ENCODE results near the gene ZBTB39.

The ZBTB39 gene

GRCh38 chr12:57008178-57008577 lies 1.8 kb upstream of the ZBTB39 start:
- no peaks in the 10 kb centered on the region for H3K9me2 ChIP-seq (replicated peaks; ENCODE audit: insufficient read depth, low read length)
- H3K36me3 ChIP-seq (ENCODE audit: low read length): no peaks in the 10 kb centered on the region
- H3K27me3 ChIP-seq (ENCODE audit: low read length): no peaks in the 10 kb centered on the region
- no peak overlapping the region for H3K27ac ChIP-seq (ENCODE audit: low read depth, low read length)
- peaks cover 7% of the 10 kb centered on the region; the same call in 1 of the 2 replicates for H3K79me2 ChIP-seq (ENCODE audit: insufficient read depth, low read length)
- H3K9me3 ChIP-seq (ENCODE audit: insufficient read depth, low read length): no peaks in the 10 kb centered on the region
- peaks cover 10% of the 10 kb centered on the region; the same call in 1 of the 2 replicates for H3F3A ChIP-seq (ENCODE audit: insufficient read depth)
- no peaks in the 10 kb centered on the region for H4K20me1 ChIP-seq (ENCODE audit: low read depth, low read length)
- no peak overlapping the region for H3K4me2 ChIP-seq (ENCODE audit: low read depth, low read length, poor library complexity, severe bottlenecking)
- TF ChIP-seq EZH2phosphoT487 (conservative IDR thresholded peaks at IDR 0.05; ENCODE audit: low read length) (no peak), CTCF (IDR thresholded peaks at IDR 0.05; ENCODE audit: insufficient read depth, low read length, poor library complexity, severe bottlenecking) (peak; percentile 62)
- no peak overlapping the region for H3K4me3 ChIP-seq (ENCODE audit: insufficient read depth, low read length, poor library complexity, severe bottlenecking)
- no peak overlapping the region for H2AFZ ChIP-seq (ENCODE audit: low read depth, low read length, severe bottlenecking)
- no peak overlapping the region for H3K9ac ChIP-seq (ENCODE audit: low read length)

GRCh38 chr12:57006809-57007475 lies 596 bp upstream of the ZBTB39 start:
- Histone ChIP-seq H3F3A (ENCODE audit: insufficient read depth) (peaks cover 10% of the 10 kb centered on the region; the same call in 1 of the 2 replicates), H4K20me1 (ENCODE audit: low read depth, low read length) (no peaks in the 10 kb centered on the region), H3K4me2 (ENCODE audit: low read depth, low read length, poor library complexity, severe bottlenecking) (peak overlapping the region; percentile 54), H3K27me3 (ENCODE audit: low read length) (no peaks in the 10 kb centered on the region), H3K79me2 (ENCODE audit: insufficient read depth, low read length) (peaks cover 7% of the 10 kb centered on the region; the same call in 1 of the 2 replicates), H3K9me2 (replicated peaks; ENCODE audit: insufficient read depth, low read length) (no peaks in the 10 kb centered on the region), H3K4me3 (ENCODE audit: insufficient read depth, low read length, poor library complexity, severe bottlenecking) (peak overlapping the region; percentile 40), H3K9me3 (ENCODE audit: insufficient read depth, low read length) (no peaks in the 10 kb centered on the region), H3K27ac (ENCODE audit: low read depth, low read length) (no peak overlapping the region), H3K36me3 (ENCODE audit: low read length) (no peaks in the 10 kb centered on the region), H3K9ac (ENCODE audit: low read length) (peak overlapping the region; percentile 40), H2AFZ (ENCODE audit: low read depth, low read length, severe bottlenecking) (peak overlapping the region; percentile 73)
- TF ChIP-seq CTCF (IDR thresholded peaks at IDR 0.05; ENCODE audit: insufficient read depth, low read length, poor library complexity, severe bottlenecking): no peak
- TF ChIP-seq EZH2phosphoT487 (conservative IDR thresholded peaks at IDR 0.05; ENCODE audit: low read length): no peak

- no peak for TF ChIP-seq EZH2phosphoT487 (conservative IDR thresholded peaks at IDR 0.05; ENCODE audit: low read length)
- no peak for TF ChIP-seq CTCF (IDR thresholded peaks at IDR 0.05; ENCODE audit: insufficient read depth, low read length, poor library complexity, severe bottlenecking)
- H3K9me2 ChIP-seq (replicated peaks; ENCODE audit: insufficient read depth, low read length): no peaks in the 10 kb centered on the region
- H3K4me2 ChIP-seq (ENCODE audit: low read depth, low read length, poor library complexity, severe bottlenecking): peak overlapping the region; percentile 95
- H3K4me3 ChIP-seq (ENCODE audit: insufficient read depth, low read length, poor library complexity, severe bottlenecking): no peak overlapping the region
- H3K27me3 ChIP-seq (ENCODE audit: low read length): no peaks in the 10 kb centered on the region
- peaks cover 7% of the 10 kb centered on the region; the same call in 1 of the 2 replicates for H3K79me2 ChIP-seq (ENCODE audit: insufficient read depth, low read length)
- H2AFZ ChIP-seq (ENCODE audit: low read depth, low read length, severe bottlenecking): no peak overlapping the region
- H3K27ac ChIP-seq (ENCODE audit: low read depth, low read length): no peak overlapping the region
- H3K9ac ChIP-seq (ENCODE audit: low read length): no peak overlapping the region
- H3F3A ChIP-seq (ENCODE audit: insufficient read depth): peaks cover 10% of the 10 kb centered on the region; the same call in 1 of the 2 replicates
- H3K9me3 ChIP-seq (ENCODE audit: insufficient read depth, low read length): no peaks in the 10 kb centered on the region
- H4K20me1 ChIP-seq (ENCODE audit: low read depth, low read length): no peaks in the 10 kb centered on the region
- H3K36me3 ChIP-seq (ENCODE audit: low read length): no peaks in the 10 kb centered on the region
These were observed 1.7 kb downstream of the ZBTB39 start for GRCh38 chr12:57004651-57005050.
